Measurements from ENCODE around the gene TMEM198.

Gene TMEM198

GRCh38 chr2:219541611-219542180 lies 2.1 kb upstream of the TMEM198 start:
- TF ChIP-seq, protein P1, sequence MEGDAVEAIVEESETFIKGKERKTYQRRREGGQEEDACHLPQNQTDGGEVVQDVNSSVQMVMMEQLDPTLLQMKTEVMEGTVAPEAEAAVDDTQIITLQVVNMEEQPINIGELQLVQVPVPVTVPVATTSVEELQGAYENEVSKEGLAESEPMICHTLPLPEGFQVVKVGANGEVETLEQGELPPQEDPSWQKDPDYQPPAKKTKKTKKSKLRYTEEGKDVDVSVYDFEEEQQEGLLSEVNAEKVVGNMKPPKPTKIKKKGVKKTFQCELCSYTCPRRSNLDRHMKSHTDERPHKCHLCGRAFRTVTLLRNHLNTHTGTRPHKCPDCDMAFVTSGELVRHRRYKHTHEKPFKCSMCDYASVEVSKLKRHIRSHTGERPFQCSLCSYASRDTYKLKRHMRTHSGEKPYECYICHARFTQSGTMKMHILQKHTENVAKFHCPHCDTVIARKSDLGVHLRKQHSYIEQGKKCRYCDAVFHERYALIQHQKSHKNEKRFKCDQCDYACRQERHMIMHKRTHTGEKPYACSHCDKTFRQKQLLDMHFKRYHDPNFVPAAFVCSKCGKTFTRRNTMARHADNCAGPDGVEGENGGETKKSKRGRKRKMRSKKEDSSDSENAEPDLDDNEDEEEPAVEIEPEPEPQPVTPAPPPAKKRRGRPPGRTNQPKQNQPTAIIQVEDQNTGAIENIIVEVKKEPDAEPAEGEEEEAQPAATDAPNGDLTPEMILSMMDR (IDR thresholded peaks at IDR 0.05; ENCODE audit: low read depth, low read length): peak; percentile 82
- H3K9me3 ChIP-seq (ENCODE audit: severe bottlenecking): no peaks in the 10 kb centered on the region
- DNase-seq: peak; percentile 91
- no peaks in the 10 kb centered on the region for H3K27me3 ChIP-seq (ENCODE audit: insufficient read depth, low read depth, severe bottlenecking)
- peak overlapping the region; percentile 17 for H3K4me3 ChIP-seq (ENCODE audit: low read depth, low read length)
- no peak overlapping the region for H3K27ac ChIP-seq
- H3K36me3 ChIP-seq: peaks cover 56% of the 10 kb centered on the region

DNA sequence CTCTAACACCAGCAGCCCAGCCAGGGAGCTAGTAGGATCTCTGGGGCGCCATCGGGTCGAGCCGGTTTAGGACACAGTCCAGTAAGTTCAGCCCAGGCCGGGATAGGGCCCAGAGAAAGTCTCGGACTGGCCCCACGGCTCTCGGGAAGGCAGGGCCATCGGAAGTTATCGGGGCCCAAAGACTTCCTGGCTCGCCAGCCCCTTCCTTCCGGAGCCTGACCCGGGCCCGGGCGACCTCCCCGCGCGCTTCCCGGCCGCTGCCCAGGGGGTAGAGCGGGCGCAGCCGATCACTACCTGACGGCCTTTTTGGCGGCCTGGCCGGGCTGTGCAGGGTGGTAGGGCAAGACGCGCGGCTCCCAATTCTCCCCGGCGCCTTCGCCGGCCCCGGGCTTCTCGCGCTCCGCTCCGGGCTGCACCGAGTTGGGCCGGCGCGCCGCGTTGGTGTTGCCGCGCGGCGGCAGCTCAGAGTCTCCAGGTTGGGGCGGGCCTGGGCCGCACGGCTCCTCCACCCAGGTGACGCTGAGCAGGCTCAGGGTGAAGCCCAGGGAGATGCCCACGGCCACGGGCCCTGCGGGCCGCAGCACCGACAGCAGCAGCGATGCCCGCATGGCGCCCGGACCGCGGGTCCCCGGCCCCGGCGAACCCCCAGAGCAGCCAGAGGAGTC lies 765 bp upstream of the TMEM198 start:
- TF ChIP-seq, protein P1 (IDR thresholded peaks at IDR 0.05; ENCODE audit: low read depth, low read length): no peak
- no peaks in the 10 kb centered on the region for H3K9me3 ChIP-seq (ENCODE audit: severe bottlenecking)
- H3K27me3 ChIP-seq (ENCODE audit: insufficient read depth, low read depth, severe bottlenecking): no peaks in the 10 kb centered on the region
- DNase-seq: peak; percentile 64
- H3K36me3 ChIP-seq: peaks cover 57% of the 10 kb centered on the region
- H3K27ac ChIP-seq: peak overlapping the region; percentile 71
- H3K4me3 ChIP-seq (ENCODE audit: low read depth, low read length): peak overlapping the region; percentile 88

GRCh38 chr2:219544567-219544966 lies 739 bp downstream of the TMEM198 start:
- Histone ChIP-seq H3K4me3 (ENCODE audit: low read depth, low read length) (peak overlapping the region; percentile 88), H3K27me3 (ENCODE audit: insufficient read depth, low read depth, severe bottlenecking) (no peaks in the 10 kb centered on the region), H3K27ac (peak overlapping the region; percentile 81), H3K9me3 (ENCODE audit: severe bottlenecking) (no peaks in the 10 kb centered on the region), H3K36me3 (peaks cover 59% of the 10 kb centered on the region)
- no peak for DNase-seq
- TF ChIP-seq, protein P1 (IDR thresholded peaks at IDR 0.05; ENCODE audit: low read depth, low read length): no peak

GRCh38 chr2:219545295-219545942 lies 1.6 kb downstream of the TMEM198 start:
- Histone ChIP-seq H3K36me3 (peaks cover 56% of the 10 kb centered on the region), H3K9me3 (ENCODE audit: severe bottlenecking) (no peaks in the 10 kb centered on the region), H3K27me3 (ENCODE audit: insufficient read depth, low read depth, severe bottlenecking) (no peaks in the 10 kb centered on the region), H3K4me3 (ENCODE audit: low read depth, low read length) (no peak overlapping the region), H3K27ac (no peak overlapping the region)
- TF ChIP-seq, protein P1 (IDR thresholded peaks at IDR 0.05; ENCODE audit: low read depth, low read length): no peak
- no peak for DNase-seq

DNA sequence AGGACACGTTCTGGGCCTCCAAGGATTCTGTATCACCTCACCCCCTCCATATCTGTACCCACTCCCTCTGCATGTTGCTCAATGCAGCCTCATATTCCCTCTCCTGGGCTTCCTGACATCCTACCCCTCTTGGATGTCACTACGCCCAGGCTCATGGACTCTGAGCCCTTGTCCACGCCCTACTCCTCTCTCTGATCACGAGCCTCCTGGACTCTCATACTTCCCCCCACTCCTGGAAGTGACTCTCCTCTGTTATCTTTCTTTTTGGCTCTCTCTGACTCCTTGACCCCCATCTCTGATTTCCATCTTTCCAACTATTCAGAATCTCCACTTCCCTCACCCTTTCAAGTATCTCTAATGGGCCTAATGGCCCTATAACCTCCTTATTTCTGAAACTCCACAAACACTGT lies 2.1 kb downstream of the TMEM198 start:
- no peak for DNase-seq
- TF ChIP-seq, protein P1 (IDR thresholded peaks at IDR 0.05; ENCODE audit: low read depth, low read length): no peak
- Histone ChIP-seq H3K9me3 (ENCODE audit: severe bottlenecking) (no peaks in the 10 kb centered on the region), H3K27me3 (ENCODE audit: insufficient read depth, low read depth, severe bottlenecking) (no peaks in the 10 kb centered on the region), H3K27ac (no peak overlapping the region), H3K4me3 (ENCODE audit: low read depth, low read length) (no peak overlapping the region), H3K36me3 (peaks cover 51% of the 10 kb centered on the region)
